Measurements from ENCODE around the gene SORBS2. TPM values are rescaled to one million over a fixed set of nuclear protein-coding genes. Genes with fewer than 3 reads are reported as not detected.
A peak's percentile ranks its signal among the peaks of the same experiment; 100 is the strongest.

Gene SORBS2
- total RNA-seq, 1 experiment from 2014 or later, result 9.7 TPM

DNA sequence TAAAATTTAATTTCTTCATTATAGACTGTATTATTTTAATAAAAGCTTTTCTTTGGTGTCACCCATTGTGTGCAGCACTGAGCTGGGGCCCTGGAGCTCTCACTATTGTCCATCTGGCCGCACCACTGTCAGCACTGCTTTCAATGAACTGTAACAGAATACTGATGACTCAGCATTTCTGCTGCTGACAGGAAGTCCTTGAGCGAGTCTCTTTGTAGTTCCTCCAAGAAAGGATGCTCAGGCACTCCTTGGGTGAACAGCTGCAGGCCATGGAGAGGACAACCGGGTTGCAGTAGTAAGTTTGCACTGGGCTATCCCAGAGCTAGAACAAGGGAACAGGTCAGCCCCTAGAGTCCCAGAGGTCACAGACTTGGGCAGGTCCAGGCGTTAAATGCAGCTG, 81.6 kb downstream of the SORBS2 start:
- Histone ChIP-seq H3T11ph (ENCODE audit: low read length) (no peak overlapping the region), H3K4ac (ENCODE audit: low read depth, low read length) (no peak overlapping the region), H3K9me3 (ENCODE audit: control insufficient read depth, low read depth, low read length) (no peaks in the 10 kb centered on the region), H3K9ac (ENCODE audit: extremely low read depth, insufficient read length, low read length) (no peak overlapping the region), H2AK5ac (ENCODE audit: insufficient read length, low read length) (no peak overlapping the region), H3K56ac (ENCODE audit: insufficient read length, low read depth, low read length) (no peak overlapping the region), H2AFZ (ENCODE audit: low read length) (no peak overlapping the region), H3K27ac (ENCODE audit: insufficient read length, low read depth, low read length) (no peak overlapping the region), H3K4me2 (ENCODE audit: insufficient read depth, insufficient read length, low read length) (no peak overlapping the region), H2BK5ac (ENCODE audit: insufficient read length, low read length) (no peak overlapping the region), H3K23me2 (ENCODE audit: insufficient read length, low read depth, low read length, poor library complexity, severe bottlenecking) (no peaks in the 10 kb centered on the region), H2BK15ac (ENCODE audit: low read depth, low read length) (no peak overlapping the region), H3K27me3 (ENCODE audit: insufficient read depth, low read length) (no peaks in the 10 kb centered on the region), H2BK12ac (ENCODE audit: insufficient read length, low read depth, low read length) (no peak overlapping the region), H3K18ac (ENCODE audit: insufficient read length, low read depth, low read length) (no peak overlapping the region), H4K91ac (ENCODE audit: insufficient read length, low read depth, low read length) (no peak overlapping the region), H4K20me1 (ENCODE audit: control insufficient read depth, insufficient read depth, insufficient read length) (no peaks in the 10 kb centered on the region), H3K4me1 (ENCODE audit: insufficient read depth, low read length) (peaks cover 2% of the 10 kb centered on the region; the same call in 1 of the 2 replicates), H4K8ac (replicated peaks; ENCODE audit: insufficient read length, low read depth, low read length) (no peak overlapping the region), H2BK20ac (ENCODE audit: low read depth, low read length, poor library complexity, severe bottlenecking) (no peak overlapping the region), H3K14ac (ENCODE audit: insufficient read depth, low read length) (no peak overlapping the region), H4K5ac (ENCODE audit: insufficient read length, low read depth, low read length) (no peak overlapping the region), H3K23ac (ENCODE audit: insufficient read length, low read depth, low read length) (no peak overlapping the region), H3K79me2 (ENCODE audit: insufficient read depth, low read length) (peaks cover 2% of the 10 kb centered on the region; the same call in 1 of the 2 replicates), H3K79me1 (ENCODE audit: insufficient read depth, low read depth, low read length, poor library complexity, severe bottlenecking) (no peaks in the 10 kb centered on the region), H2BK120ac (ENCODE audit: low read depth, low read length, poor library complexity, severe bottlenecking) (no peak overlapping the region)
- H3K27ac Mint-ChIP-seq, result peak overlapping the region in 1 of 3 experiments; percentile 80; a peak in 1 of 7 replicates
- H3K9me3 Mint-ChIP-seq, result peaks cover 5 to 8% of the 10 kb centered on the region in 2 experiments; a peak in 3 of 5 replicates
- DNase-seq, result no peak
- no peaks in the 10 kb centered on the region; the same call in 1 of the 2 replicates for H3K27me3 Mint-ChIP-seq (ENCODE audit: low read depth)
- peaks cover 18 to 24% of the 10 kb centered on the region in 2 experiments for H3K4me1 Mint-ChIP-seq
- TF ChIP-seq, protein P1, sequence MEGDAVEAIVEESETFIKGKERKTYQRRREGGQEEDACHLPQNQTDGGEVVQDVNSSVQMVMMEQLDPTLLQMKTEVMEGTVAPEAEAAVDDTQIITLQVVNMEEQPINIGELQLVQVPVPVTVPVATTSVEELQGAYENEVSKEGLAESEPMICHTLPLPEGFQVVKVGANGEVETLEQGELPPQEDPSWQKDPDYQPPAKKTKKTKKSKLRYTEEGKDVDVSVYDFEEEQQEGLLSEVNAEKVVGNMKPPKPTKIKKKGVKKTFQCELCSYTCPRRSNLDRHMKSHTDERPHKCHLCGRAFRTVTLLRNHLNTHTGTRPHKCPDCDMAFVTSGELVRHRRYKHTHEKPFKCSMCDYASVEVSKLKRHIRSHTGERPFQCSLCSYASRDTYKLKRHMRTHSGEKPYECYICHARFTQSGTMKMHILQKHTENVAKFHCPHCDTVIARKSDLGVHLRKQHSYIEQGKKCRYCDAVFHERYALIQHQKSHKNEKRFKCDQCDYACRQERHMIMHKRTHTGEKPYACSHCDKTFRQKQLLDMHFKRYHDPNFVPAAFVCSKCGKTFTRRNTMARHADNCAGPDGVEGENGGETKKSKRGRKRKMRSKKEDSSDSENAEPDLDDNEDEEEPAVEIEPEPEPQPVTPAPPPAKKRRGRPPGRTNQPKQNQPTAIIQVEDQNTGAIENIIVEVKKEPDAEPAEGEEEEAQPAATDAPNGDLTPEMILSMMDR (conservative IDR thresholded peaks at IDR 0.05), result no peak
- H3K36me3 Mint-ChIP-seq (ENCODE audit: insufficient read depth in 1 of 3, low read depth in 3 of 3), result peaks cover 9 to 30% (median 30%) of the 10 kb centered on the region in 3 experiments
- WGBS (ENCODE audit: extremely low coverage, insufficient read length, low lambda C conversion rate), result no CpG with 5 or more reads among the region's 4 CpGs
- no peak overlapping the region for H3K4me3 Mint-ChIP-seq
